ENCODE measurements around the gene SART3. TPM values are rescaled to one million over a fixed set of nuclear protein-coding genes. Genes with fewer than 3 reads are reported as not detected.
A peak's percentile ranks its signal among the peaks of the same experiment; 100 is the strongest.

The SART3 gene
- polyA plus RNA-seq, 3 donors from 2014 or later, result 21.5 to 51.1 (median 30.5) TPM

- Mint-ChIP-seq H3K4me1 (peaks cover 0 to 3% of the 10 kb centered on the region in 2 donors), H3K4me3 (no peak overlapping the region), H3K36me3 (no peaks in the 10 kb centered on the region), H3K9me3 (no peaks in the 10 kb centered on the region), H3K27me3 (ENCODE audit: low read depth in 3 of 3) (peaks cover 5 to 11% (median 7%) of the 10 kb centered on the region in 3 donors), H3K27ac (no peak overlapping the region)
- DNase-seq, result no peak
These were observed 41.3 kb upstream of the SART3 start for GRCh38 chr12:108602209-108602705.

- DNase-seq, result no peak
- H3K27me3 Mint-ChIP-seq (ENCODE audit: low read depth in 3 of 3), result peaks cover 5% of the 10 kb centered on the region in 3 donors
- no peak overlapping the region for H3K4me3 Mint-ChIP-seq
- H3K9me3 Mint-ChIP-seq, result no peaks in the 10 kb centered on the region
- H3K36me3 Mint-ChIP-seq, result no peaks in the 10 kb centered on the region
- H3K4me1 Mint-ChIP-seq, result peaks cover 0 to 1% of the 10 kb centered on the region in 2 donors
- no peak overlapping the region for H3K27ac Mint-ChIP-seq
These were observed 39.7 kb upstream of the SART3 start for GRCh38 chr12:108600702-108601007.

DNA sequence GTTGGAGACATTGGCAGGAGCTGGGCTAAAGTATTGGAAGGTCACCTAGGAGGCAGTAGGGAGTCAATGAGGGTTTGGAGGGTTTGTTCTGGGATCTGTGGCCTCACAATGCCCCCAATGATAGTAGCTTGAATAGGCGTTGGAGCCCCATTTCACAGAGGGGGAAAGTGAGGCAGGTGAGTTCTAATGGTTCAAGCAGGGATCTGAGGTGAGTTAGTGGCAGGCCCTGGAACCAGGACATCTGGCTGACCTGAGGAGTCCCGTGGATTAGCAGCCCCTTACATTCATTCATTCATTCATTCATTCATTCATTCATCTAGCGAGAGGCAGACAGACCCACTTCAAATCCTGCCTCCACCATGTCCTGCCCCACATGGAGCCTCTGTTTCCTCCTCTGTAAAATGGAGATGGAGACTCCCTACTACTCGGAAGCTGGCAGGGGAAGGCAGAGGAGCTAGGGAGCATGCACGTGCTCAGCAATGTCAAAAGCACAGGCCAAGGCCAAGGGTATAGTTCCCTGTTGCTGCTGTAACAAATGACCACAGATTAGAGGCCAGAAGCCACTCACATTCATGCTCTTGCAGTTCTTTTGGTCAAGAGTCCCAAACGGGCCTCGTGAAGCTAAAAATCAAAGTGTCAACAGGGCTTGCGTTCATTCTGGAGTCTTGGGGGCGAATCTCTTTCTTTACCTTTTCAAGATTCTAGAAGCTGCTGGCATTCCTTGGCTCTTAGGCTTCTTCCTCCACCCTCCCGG, 39.2 kb upstream of the SART3 start:
- no peak overlapping the region for H3K27ac Mint-ChIP-seq
- no peaks in the 10 kb centered on the region for H3K36me3 Mint-ChIP-seq
- H3K4me1 Mint-ChIP-seq, result peaks cover 0 to 1% of the 10 kb centered on the region in 2 donors
- H3K9me3 Mint-ChIP-seq, result no peaks in the 10 kb centered on the region
- H3K4me3 Mint-ChIP-seq, result no peak overlapping the region
- no peak for DNase-seq
- H3K27me3 Mint-ChIP-seq (ENCODE audit: low read depth in 3 of 3), result peaks cover 0 to 5% (median 3%) of the 10 kb centered on the region in 3 donors

DNA sequence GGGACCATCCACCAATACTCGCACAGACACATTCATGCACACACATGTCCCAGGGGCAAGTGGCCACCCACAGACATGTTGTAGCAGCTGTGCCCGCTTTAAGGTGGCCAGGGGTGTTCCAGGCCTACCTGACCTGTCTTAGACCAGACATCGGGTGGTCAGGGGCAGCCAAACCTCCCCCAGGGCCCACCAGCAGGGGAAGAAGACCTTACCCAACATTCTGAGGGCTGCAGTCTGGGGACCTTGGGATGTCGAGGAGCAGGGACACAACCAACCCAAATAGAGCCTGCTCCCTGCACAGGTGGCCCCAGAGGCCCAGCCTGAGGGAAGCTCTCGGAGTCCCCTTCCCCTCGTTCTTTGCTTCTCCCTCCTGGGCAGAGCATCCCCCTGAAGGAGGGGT, 38.6 kb upstream of the SART3 start:
- Mint-ChIP-seq H3K27ac (no peak overlapping the region), H3K4me1 (peaks cover 0 to 1% of the 10 kb centered on the region in 2 donors), H3K36me3 (no peaks in the 10 kb centered on the region), H3K9me3 (no peaks in the 10 kb centered on the region), H3K4me3 (no peak overlapping the region), H3K27me3 (ENCODE audit: low read depth in 3 of 3) (peaks cover 0 to 3% (median 3%) of the 10 kb centered on the region in 3 donors)
- DNase-seq, result no peak

DNA sequence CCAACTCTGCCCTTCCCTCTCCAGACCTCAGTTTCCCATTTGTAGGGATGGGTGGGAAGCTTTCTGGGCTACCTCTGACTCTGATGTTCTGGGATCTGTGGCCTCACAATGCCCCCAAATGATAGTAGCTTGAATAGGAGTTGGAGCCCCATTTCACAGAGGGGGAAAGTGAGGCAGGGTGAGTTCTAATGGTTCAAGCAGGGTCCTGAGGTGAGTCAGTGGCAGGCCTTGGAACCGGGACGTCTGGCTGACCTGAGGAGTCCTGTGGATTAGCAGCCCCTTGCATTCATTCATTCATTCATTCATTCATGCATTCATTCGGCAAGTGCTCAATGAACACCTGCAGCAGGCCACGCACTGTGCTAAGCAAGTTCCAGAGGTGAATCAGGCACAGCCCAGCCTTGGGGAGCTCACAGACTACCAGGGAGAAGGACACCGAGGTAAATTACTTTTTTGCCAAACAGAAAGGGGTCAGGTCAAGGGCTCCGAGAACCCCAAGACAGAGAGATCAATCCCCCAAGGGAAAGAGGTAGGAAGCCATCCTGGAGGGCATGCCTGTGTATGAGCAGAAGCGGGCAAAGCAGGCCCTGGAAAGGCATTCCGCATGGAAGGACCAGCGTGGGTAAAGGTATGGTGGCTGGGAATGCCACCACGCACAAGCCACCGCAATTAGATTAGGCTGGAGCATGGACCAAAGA, 37.7 kb upstream of the SART3 start:
- H3K27ac Mint-ChIP-seq, result no peak overlapping the region
- H3K36me3 Mint-ChIP-seq, result no peaks in the 10 kb centered on the region
- DNase-seq, result no peak
- H3K4me3 Mint-ChIP-seq, result no peak overlapping the region
- H3K27me3 Mint-ChIP-seq (ENCODE audit: low read depth in 3 of 3), result peaks cover 0 to 2% (median 0%) of the 10 kb centered on the region in 3 donors
- H3K9me3 Mint-ChIP-seq, result no peaks in the 10 kb centered on the region
- peaks cover 0 to 1% of the 10 kb centered on the region in 2 donors for H3K4me1 Mint-ChIP-seq

DNA sequence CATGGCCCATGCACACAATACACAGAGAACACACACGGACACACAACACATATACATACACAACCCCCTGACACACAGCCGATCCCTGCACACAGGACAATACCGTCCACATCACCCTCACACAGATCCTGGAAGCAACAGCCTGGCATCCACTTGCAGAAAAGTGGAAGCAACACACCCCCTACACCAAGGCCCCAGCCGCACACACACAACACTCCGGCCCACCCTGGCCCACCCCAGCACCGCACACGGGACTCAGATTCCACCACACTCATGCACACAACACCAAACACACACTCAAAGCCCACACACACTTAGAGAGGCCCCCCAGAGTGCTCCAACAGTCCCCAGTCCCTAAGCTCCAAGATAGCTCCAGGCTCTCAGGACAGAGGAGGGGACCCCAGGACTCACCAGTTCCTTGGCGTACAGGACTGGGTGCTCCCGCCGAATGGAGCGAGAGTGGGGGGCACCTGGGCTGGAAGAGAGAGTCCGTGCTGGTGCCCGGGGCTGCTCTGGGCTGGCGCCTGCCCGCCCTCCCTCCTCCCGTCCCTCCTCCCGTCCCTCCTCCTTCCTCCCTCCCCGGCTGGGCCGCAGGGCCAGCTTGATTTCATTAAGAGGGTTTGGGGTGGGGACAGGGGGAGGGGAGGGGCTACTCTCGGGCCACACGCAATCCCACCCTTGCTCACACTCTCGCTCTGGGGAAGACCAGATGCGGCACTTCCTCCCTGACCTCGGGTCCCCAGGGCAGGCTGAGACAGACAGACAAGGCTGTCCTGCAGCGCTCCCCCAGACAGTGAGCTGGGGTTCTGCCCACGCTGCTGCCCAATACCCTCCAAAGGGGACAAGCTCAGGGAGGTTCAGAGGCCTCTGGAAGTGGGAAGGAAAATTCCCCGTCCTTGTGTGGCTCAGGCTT, 36.8 kb upstream of the SART3 start, which contains the start of gene TMEM119:
TMEM119 (minus strand) TSS at position 526 of the 913 bp plus-strand sequence. CDS start 5,701 bp downstream, outside the sequence.
- H3K27me3 Mint-ChIP-seq (ENCODE audit: low read depth in 3 of 3), result no peaks in the 10 kb centered on the region
- H3K4me1 Mint-ChIP-seq, result peaks cover 0 to 1% of the 10 kb centered on the region in 2 donors
- no peaks in the 10 kb centered on the region for H3K9me3 Mint-ChIP-seq
- H3K27ac Mint-ChIP-seq, result no peak within 1 kb of the TSS
- H3K4me3 Mint-ChIP-seq, result peak within 1 kb of the TSS in 1 of 5 donors; percentile 43
- no peak for DNase-seq
- H3K36me3 Mint-ChIP-seq, result no peaks in the 10 kb centered on the region

- H3K36me3 Mint-ChIP-seq, result no peaks in the 10 kb centered on the region
- no peak overlapping the region for H3K4me3 Mint-ChIP-seq
- H3K4me1 Mint-ChIP-seq, result peaks cover 0 to 1% of the 10 kb centered on the region in 2 donors
- H3K27me3 Mint-ChIP-seq (ENCODE audit: low read depth in 3 of 3), result no peaks in the 10 kb centered on the region
- H3K9me3 Mint-ChIP-seq, result no peaks in the 10 kb centered on the region
- no peak overlapping the region for H3K27ac Mint-ChIP-seq
- DNase-seq, result no peak
These were observed 36.0 kb upstream of the SART3 start for GRCh38 chr12:108596854-108597558.

DNA sequence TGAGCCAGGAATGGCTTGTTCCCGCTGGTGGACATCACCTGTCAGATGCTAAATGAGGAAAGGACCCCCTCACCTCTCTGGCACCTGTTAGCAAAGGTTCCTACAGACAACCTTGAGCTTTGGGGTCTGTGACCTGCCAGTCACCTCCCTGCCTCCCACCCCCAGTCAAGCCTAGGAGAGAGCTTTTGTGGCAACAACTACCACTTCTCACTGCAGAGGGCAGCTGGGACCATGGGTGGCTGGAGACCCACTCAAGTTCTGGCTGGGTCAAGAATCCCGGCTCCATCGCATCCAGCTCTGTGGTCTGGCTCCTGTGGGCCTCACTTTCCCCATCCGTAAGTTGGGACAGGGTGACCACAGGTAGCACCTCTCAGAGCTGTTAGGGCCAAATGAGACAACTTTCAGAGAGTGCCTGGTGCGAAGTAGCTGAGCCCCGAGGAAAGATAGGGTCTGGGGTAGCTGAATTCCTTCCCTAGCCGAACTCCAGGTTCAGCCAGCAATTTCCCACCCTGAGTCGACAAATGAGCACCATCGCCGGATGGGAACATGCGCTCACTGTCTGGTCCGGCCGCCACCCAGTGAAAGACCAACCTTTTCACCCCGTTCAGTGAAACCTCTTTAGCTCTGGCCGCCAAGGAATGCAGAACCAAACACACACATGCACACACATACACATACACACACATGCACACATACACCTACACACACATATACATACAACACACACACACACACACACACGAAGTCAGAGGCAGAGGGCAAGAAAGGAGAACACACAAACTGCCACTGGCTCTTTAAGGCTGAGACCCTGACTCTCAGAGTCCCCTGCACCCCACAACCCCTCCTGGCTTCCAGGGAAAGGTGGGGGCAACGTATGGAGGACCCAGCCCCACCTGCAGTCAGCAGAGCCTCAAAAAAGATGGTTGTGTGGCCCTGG, 35.0 kb upstream of the SART3 start:
- no peak for DNase-seq
- no peaks in the 10 kb centered on the region for H3K4me1 Mint-ChIP-seq

DNA sequence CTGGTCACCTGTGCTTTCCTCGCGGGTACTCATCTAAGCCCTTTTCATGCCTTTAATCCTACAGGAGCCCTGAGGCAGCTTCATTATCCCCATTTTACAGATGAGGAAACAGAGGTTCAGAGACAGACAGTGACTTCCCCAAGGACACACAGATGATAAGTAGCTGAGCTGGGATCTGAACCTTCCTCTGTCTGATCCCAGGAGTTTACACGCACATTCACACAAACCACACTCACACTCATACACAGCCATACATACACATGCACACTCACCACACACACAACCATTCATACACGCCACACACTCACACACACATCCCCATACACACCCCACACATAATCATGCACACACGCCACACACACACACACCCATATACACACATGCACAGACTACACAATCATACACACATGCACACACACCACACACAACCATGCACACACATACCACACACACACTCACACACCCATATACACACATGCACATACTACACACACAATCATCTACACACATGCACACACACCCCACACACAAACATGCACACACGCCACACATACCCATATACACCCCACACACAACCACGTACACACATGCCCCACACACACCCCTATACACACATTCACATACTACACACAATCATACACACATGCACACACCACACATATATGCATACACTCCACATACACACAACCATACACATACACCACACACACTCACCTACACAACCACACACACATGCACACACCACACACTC, 34.2 kb upstream of the SART3 start:
- no peak for DNase-seq
- H3K4me3 Mint-ChIP-seq, result no peak overlapping the region
- no peaks in the 10 kb centered on the region for H3K27me3 Mint-ChIP-seq (ENCODE audit: low read depth in 3 of 3)
- no peaks in the 10 kb centered on the region for H3K36me3 Mint-ChIP-seq
- no peaks in the 10 kb centered on the region for H3K9me3 Mint-ChIP-seq
- no peaks in the 10 kb centered on the region for H3K4me1 Mint-ChIP-seq
- H3K27ac Mint-ChIP-seq, result no peak overlapping the region

More for the DNA sequence above, 35.0 kb upstream of the SART3 start:
- Mint-ChIP-seq H3K9me3 (no peaks in the 10 kb centered on the region), H3K36me3 (no peaks in the 10 kb centered on the region), H3K27me3 (ENCODE audit: low read depth in 3 of 3) (no peaks in the 10 kb centered on the region), H3K27ac (no peak overlapping the region), H3K4me3 (no peak overlapping the region)

DNA sequence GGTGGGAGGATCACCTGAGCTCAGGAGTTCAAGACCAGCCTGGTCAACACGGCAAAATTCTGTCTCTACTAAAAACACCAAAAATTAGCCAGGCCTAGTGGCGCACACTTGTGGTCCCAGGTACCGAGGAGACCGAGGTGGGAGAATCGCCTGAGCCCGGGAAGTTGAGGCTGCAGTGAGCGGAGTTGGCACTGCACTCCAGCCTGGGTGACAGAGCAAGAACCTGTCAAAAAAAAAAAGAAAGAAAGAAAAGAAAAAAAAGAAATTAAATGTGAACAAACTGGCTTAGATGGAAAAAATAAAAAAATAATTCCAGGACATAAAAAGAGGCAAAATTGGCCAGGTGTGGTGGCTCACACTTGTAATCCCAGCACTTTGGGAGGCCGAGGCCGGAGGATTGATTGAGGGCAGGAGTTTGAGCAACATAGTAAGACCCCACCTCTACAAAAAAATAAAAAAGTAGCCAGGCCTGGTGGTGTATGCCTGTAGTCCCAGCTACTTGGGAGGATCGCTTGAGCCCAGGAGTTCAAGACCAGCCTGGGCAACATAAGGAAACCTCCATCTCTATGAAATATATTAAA, 33.4 kb upstream of the SART3 start:
- Mint-ChIP-seq H3K27me3 (ENCODE audit: low read depth in 3 of 3) (no peaks in the 10 kb centered on the region), H3K27ac (no peak overlapping the region), H3K9me3 (no peaks in the 10 kb centered on the region), H3K4me1 (no peaks in the 10 kb centered on the region), H3K4me3 (no peak overlapping the region), H3K36me3 (no peaks in the 10 kb centered on the region)
- DNase-seq, result no peak

GRCh38 chr12:108592033-108592909, 31.3 kb upstream of the SART3 start:
- Mint-ChIP-seq H3K27me3 (ENCODE audit: low read depth in 3 of 3) (peaks cover 0 to 2% (median 0%) of the 10 kb centered on the region in 3 donors), H3K27ac (no peak overlapping the region), H3K4me3 (no peak overlapping the region), H3K36me3 (no peaks in the 10 kb centered on the region), H3K9me3 (no peaks in the 10 kb centered on the region), H3K4me1 (no peaks in the 10 kb centered on the region)
- DNase-seq, result no peak
